Measurements from ENCODE around the gene USP20. TPM values are rescaled to one million over a fixed set of nuclear protein-coding genes. Genes with fewer than 3 reads are reported as not detected.

The USP20 gene
- total RNA-seq, 6 donors from 2014 or later = 17.3 to 75.4 (median 26.2) TPM

DNA sequence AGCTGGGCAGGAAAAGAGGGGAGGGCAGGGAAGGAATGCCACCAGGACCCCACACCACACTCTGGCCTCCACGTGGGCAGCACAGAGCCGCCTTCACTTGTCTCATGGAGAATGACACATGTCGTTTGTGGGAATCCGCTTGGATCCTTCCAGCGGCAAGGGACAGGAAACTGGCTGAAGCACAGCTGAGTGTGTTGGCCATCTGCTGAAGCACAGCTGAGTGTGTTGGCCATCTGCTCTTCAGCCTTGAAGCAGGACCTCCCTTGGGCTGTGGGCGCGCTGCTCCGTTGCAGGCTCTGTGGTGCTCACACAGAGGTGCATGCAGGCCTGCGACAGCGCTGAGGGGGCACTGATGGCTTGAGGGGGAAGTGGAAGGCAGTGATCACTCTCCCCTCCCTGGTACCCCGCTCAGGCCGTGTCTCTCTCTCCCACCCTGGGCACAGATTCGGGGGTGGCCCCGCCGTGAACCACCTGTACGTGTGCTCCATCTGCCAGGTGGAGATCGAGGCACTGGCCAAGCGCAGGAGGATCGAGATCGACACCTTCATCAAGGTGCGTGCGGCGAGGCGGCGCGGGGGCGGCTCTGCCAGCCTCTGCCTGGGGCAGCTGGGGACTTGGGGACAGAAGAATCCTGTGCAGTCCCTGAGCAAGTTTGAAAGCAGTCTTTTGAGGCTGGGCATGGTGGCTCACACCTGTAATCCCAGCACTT, 40.6 kb downstream of the USP20 start:
- no peaks in the 10 kb centered on the region for H3K4me1 ChIP-seq
- ATAC-seq (ENCODE audit: low FRiP score in 2 of 2) = no peak
- H3K4me3 ChIP-seq = no peak overlapping the region
- peaks cover 5 to 46% (median 34%) of the 10 kb centered on the region in 4 donors for H3K36me3 ChIP-seq
- DNase-seq = peak in 1 of 2 donors; percentile 75
- TF ChIP-seq POLR2A (IDR thresholded peaks at IDR 0.05) = no peak
- no peak for TF ChIP-seq EP300 (IDR thresholded peaks at IDR 0.05)
- TF ChIP-seq CTCF (IDR thresholded peaks at IDR 0.05) = no peak
- no peak for TF ChIP-seq POLR2AphosphoS5 (IDR thresholded peaks at IDR 0.05)
- no peaks in the 10 kb centered on the region for H3K9me3 ChIP-seq
- WGBS, 2 donors = 94 to 96% methylated on average over 19 to 27 of the region's 27 CpGs
- H3K27ac ChIP-seq = no peak overlapping the region
- H3K27me3 ChIP-seq = no peaks in the 10 kb centered on the region

DNA sequence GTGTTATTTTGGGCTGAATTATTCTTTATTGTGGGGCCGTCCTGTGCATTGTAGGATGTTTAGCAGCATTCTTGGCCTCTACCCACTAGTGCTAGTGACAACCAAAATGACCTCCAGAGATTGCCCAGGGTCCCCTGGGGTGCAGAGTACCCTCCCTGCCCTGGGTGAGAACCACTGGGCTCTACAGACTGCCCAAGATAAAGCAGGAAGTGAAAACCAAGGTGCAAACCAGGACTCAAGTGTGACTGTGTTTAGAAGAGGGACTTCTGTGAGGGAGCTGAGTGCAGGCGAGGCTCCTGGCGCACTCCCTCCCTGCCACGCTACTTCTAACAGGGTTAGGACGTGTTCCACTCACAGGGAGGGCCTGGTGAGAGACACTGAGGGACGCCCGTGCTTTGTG, 41.6 kb downstream of the USP20 start:
- Histone ChIP-seq H3K9me3 (no peaks in the 10 kb centered on the region), H3K36me3 (peaks cover 5 to 46% (median 36%) of the 10 kb centered on the region in 4 donors), H3K27ac (no peak overlapping the region), H3K4me3 (no peak overlapping the region), H3K27me3 (no peaks in the 10 kb centered on the region), H3K4me1 (no peaks in the 10 kb centered on the region)
- WGBS, 2 donors = 85% methylated on average over 7 of the region's 7 CpGs
- TF ChIP-seq CTCF (IDR thresholded peaks at IDR 0.05) = no peak
- no peak for TF ChIP-seq EP300 (IDR thresholded peaks at IDR 0.05)
- TF ChIP-seq POLR2A (IDR thresholded peaks at IDR 0.05) = no peak
- no peak for TF ChIP-seq POLR2AphosphoS5 (IDR thresholded peaks at IDR 0.05)
- ATAC-seq (ENCODE audit: low FRiP score in 2 of 2) (no peak), DNase-seq (no peak)

- no peak overlapping the region for H3K4me3 ChIP-seq
- H3K27me3 ChIP-seq = no peaks in the 10 kb centered on the region
- peaks cover 5 to 49% (median 36%) of the 10 kb centered on the region in 4 donors for H3K36me3 ChIP-seq
- DNase-seq (peak in 1 of 2 donors; percentile 54), ATAC-seq (ENCODE audit: low FRiP score in 2 of 2) (no peak)
- no peaks in the 10 kb centered on the region for H3K9me3 ChIP-seq
- TF ChIP-seq EP300 (IDR thresholded peaks at IDR 0.05) (no peak), POLR2A (IDR thresholded peaks at IDR 0.05) (no peak), POLR2AphosphoS5 (IDR thresholded peaks at IDR 0.05) (no peak), CTCF (IDR thresholded peaks at IDR 0.05) (no peak)
- H3K27ac ChIP-seq = no peak overlapping the region
- H3K4me1 ChIP-seq = no peaks in the 10 kb centered on the region
- WGBS, 2 donors = 93 to 100% methylated on average over 2 to 11 of the region's 11 CpGs
These were observed 43.0 kb downstream of the USP20 start for GRCh38 chr9:129878291-129878690.

DNA sequence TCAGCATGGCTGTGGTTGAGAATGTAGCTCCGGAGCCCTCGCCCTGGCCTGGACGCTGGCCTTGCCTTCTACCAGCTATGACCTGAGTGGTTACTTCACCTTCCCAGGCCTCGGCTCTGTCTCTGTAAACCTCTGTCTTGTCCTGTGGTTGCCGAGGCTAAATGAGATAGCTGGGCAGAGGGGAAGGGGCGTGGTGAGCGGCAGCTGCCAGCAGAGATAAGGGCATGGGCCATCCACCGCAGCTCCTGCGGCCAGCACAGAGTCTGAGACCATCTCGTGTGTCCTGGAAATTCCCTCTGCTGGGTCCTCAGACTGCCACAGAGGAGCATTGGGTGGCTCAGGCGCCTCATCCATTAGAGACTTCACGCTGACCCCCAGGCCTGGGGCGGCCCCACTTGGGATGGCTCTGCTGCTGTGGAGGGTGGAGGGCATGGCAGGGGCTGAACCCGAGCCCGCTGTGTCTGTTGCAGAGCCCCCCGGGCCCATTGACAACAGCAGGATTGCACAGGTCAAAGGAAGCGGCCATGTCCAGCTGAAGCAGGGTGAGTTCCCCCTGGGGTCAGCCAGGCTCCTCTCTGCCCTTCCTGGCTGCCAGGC, 43.9 kb downstream of the USP20 start:
- H3K27ac ChIP-seq = no peak overlapping the region
- H3K9me3 ChIP-seq = no peaks in the 10 kb centered on the region
- no peaks in the 10 kb centered on the region for H3K27me3 ChIP-seq
- DNase-seq (no peak), ATAC-seq (ENCODE audit: low FRiP score in 2 of 2) (no peak)
- WGBS, 2 donors = 84% methylated on average over 15 of the region's 17 CpGs; no CpG with 5 or more reads in 1 of the 2 donors
- H3K4me1 ChIP-seq = peaks cover 4 to 7% (median 7%) of the 10 kb centered on the region in 4 donors
- peaks cover 5 to 40% (median 29%) of the 10 kb centered on the region in 4 donors for H3K36me3 ChIP-seq
- no peak for TF ChIP-seq CTCF (IDR thresholded peaks at IDR 0.05)
- TF ChIP-seq EP300 (IDR thresholded peaks at IDR 0.05) = no peak
- no peak for TF ChIP-seq POLR2AphosphoS5 (IDR thresholded peaks at IDR 0.05)
- no peak for TF ChIP-seq POLR2A (IDR thresholded peaks at IDR 0.05)
- H3K4me3 ChIP-seq = no peak overlapping the region

All from upper lobe of left lung (tissue), 6 donors.